DMS 273 (cell line): ENCODE results near the gene EVPL.

Source experiments
- DNase-seq: peaks from one replicate; lab custom pipeline; 2025; ENCODE audit not compliant: unreplicated experiment; lab: John Stamatoyannopoulos, UW

EVPL gene

DNA sequence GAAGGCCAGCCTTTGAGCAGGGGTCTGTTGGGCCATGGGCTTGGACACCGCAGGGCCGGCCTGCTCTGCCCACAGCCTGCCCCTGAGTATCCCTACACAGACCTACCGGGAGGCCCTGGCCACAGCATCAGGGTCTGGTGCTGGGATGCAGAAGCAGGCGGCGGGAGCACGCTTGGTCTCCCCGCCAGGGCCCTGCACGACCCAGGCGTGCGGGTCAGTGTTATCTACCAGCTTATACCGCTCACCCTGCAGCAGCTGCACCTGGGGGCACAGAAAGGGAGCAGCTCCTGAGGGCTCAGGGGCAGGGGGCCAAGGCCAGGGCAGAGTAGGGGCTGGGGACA, 8.8 kb downstream of the EVPL start:
- no peak for DNase-seq

- no peak for DNase-seq
Observed at GRCh38 chr17:76017481-76018339, 9.4 kb downstream of the EVPL start.

DNA sequence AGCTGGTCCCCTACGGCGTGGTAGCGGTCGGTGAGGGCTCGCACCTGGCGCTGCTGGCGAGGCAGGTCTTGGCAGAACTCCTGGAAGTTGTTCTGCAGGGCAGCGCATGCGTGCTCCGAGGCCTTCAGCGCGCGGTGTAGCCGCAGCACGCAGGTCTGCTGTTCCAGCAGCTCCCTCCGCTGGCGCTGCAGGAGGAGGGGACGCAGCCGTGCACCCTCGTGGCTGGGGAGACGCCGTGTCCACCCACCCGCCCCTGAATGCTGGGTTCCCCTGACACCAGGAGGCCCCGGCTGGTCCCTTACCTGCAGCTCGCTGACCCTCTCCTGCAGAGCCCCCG, 12.2 kb downstream of the EVPL start:
- DNase-seq, result peak; percentile 81

DNA sequence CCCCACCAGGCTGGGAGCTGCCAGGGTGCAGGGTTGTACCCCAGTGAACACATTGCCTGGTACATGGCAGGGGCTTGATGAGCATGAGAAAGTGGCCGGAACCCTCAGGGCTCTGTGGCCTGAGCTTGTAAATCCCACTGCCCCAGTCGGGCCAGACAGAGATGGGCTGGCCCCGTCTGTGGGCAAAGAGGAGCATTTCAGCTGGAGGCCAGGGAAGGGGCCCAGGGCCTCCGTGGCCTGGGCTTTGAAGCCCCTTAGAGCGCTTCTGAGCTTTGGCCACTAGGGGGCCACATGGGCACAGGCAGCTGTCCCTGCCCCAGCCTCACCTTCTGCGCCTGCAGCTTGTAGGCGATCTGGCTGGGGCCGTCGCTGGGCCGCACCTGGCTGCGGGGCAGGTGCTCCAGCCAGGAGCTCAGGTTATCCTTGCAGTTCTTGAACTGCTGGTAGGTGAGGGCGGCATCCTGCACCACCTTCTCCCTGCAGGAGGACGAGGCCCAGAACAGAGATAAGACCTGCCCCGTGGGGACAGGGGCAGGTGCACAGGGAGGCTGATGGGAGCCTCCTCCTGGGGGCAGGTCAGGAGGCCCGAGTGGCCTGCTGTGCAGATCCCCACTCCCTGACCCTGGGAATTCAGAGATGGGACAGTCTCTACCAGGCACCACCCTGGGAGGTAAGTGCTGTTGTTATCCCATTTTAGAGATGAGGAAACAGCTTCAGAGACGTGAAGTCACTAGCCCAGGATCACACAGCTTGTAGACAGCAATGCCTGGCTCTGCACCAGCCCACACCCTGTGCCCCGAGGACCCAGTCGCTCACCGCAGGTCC, 12.8 kb downstream of the EVPL start:
- DNase-seq, result peak; percentile 93

DNA sequence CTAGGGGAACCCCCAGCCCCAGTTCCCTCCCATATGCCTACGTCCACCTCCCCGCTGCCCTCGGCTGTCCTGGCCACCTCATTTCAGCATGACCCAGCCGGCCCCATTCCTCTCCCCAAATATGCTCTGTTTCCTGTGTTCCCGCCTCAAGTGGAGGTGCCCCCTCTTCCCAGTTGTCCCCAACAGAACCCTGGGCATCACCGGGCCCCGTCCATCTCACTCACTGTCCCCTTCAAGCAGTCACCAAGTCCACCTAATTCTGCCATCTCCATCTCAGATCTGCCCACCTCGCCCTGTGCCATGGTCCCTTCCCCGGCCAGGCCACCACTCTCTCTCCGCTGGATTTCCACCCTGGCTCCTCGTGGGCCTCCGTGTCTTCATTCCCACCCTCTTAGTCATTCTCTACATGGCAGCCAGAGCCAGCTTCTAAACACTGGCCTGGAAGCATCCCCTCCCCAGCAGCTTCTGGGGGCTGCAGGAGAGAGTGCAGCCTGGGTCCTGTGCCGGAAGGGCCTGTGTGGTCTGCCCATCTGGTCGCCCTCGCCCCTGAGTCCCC, 13.7 kb downstream of the EVPL start:
- no peak for DNase-seq

DNA sequence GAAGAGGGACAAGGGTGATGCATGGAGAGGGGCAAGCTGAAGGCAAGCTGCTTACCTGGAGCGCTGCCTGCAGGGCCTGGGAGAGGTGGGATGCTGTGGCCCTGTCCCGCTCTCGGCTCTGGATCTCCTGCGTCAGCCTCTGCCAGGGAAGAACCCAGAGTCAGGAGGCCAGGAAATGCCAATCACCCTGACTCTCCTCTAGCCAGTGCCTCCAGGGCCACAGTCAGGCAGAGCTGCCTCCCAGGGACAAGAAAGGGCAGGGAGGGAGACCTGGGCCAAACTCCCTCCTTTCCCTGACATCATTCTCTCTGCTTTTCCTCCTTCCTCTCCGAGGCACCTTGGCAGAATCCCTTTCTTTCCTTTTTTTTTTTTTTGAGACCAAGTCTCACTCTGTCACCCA, 15.2 kb downstream of the EVPL start:
- no peak for DNase-seq

DNA sequence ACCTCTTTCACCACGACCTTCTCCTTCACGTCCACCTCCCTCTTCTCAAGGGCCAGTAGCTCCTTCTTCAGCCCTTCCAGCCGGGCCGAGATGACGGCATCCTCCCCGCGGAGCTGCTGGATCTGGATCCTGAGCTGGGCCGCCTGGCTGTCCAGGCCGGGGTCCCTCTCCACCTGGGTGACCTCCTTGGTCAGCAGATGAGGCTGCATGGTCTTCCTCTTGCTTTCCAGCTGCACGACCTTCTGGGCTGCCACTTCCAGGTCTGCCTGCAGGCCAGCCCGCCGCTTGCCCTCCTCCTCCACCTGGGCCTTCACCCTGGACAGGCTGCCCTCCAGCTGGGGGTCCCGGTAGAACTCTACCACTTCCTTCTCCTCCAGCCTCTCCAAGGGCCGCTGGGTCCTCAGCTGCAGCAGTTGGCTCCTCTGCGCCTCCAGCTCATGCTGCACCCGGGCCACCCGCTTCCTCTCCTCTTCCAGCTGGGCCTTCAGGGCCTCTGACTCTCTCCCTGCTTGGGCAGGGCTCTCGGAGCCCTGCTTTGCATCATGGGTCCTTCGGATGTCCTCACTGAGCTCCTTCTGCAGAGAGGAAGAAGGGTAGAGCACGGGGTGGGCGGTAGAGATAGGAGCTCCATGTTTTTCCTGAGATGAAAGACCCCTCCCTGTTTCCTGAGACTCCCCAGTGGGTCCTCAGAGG, 17.0 kb downstream of the EVPL start:
- no peak for DNase-seq

- DNase-seq, result no peak
Observed at GRCh38 chr17:76009447-76009846, 17.7 kb downstream of the EVPL start.

DNA sequence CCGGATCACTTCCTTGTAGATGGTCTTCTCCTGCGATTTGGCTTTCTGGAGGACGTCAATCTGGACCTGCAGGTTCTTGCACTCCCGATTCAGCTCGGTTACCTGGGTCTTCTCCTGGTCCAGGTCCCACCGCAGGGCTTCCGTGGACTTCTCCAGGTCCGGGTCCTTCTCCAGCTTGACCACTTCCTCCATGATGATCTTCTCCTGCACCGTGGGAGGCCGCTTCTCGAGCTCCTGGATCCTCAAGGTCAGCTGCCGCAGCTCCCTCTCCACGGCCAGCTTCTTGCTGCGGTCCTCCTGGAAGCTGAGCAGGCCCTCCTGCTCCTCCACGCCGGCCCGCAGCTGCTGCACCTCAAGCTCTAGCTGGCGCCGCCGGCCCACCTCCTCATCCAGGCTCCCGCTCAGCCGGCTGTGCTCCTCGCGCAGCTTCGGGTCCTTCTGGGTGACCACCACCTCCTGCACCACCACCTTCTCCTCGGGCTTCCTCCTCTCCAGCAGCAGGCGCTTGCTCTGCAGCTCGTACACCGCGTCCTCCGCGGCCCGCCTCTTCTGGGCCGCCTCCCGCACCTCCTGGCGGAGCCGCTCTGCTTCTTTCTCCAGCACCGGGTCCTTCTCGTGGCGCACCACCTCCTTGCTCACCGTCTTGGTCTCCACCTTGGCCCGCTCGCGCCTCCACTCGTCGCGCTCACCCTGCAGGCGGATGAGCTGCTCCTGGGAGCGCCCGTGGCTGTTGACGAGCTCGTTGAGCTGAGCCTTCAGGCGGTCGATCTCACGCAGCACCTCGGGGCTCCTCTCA, 18.3 kb downstream of the EVPL start:
- DNase-seq, result no peak

GRCh38 chr17:76008208-76008607, 18.9 kb downstream of the EVPL start:
- no peak for DNase-seq

- DNase-seq, result no peak
Observed at GRCh38 chr17:76007850-76008165, 19.3 kb downstream of the EVPL start.

GRCh38 chr17:76007131-76007849, 19.8 kb downstream of the EVPL start:
- DNase-seq, result no peak

DNA sequence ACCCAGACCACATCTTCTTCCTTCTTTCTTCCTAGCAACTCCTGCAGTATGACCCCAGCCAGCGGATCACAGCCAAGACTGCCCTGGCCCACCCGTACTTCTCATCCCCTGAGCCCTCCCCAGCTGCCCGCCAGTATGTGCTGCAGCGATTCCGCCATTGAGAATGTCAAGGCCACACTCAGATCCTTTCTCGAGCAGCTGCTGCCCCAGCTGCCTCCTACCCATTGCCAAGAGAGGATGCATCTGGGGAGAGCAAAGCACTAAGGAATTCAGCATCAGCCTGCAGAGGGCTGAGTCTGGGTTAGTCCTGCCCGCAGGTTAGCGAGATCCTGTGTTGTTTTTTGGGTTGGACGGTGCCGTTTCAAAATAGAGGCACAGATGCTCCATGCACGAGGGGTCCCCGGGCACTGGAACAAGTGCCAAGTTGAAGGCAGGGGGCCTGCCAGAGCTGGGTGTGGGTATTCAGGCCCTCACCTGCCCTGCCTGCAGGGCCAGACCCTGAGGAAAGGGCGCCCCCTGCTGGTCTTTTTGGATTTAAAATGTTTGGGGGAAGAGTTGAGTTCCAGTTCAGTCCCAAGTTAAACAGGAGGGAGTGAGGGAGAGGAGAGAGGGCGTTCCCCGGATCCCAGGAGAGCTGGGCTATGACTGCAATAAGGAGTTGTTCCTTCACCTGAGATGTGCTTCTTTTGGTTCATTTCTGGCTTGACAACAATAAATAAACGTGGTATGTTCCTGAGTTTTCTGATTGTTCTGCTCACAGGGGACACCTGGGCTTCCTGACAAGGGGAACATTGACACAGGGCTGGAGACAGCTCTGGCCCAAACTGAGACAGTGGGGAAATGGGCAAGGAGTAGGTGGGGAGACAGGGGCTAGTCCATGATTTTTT, 21.6 kb downstream of the EVPL start:
- peak; percentile 98 for DNase-seq

- DNase-seq, result no peak
Observed at GRCh38 chr17:76004750-76005262, 22.3 kb downstream of the EVPL start.

- no peak for DNase-seq
Observed at GRCh38 chr17:76003915-76004314, 23.2 kb downstream of the EVPL start.

- no peak for DNase-seq
Observed at GRCh38 chr17:76002100-76002499, 25.0 kb downstream of the EVPL start.

DNA sequence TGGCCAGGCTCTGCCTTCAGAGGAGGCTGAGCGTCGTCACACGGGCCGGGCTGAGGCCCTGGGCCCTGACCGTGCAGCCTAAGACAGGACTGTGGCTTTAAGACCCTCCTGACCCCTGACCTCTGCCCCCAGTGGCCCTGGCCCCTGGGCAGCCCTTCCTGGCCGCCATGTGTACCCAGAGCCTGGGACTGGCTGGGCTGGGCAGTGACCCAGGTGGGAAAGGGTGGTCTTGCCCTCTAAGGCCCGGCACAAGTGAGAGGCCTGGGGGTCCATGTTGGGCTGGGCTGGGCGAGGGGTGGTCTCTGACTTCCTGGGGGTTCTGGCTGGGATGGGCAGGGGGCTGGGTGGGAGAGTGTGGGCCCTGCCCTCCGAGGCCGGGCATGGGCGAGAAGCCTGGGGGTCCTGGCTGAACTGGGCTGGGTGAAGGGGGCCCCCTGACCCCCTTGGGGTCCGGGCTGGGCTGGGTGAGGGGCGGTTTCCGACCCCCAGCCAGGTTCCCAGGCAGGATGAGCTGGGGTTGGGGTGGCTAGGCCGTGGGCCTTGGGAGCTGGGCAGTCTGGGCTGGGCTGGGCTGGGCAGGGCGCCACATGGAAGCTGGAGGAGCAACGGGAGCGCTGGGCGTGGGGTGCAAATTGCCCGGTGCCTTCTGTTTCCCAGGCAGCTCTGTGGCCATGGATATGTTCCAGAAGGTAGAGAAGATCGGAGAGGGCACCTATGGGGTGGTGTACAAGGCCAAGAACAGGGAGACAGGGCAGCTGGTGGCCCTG, 26.2 kb downstream of the EVPL start, which contains the start of gene CDK3:
Gene CDK3 (plus strand): TSS at position 101 of the 767 bp plus-strand sequence. CDS start 571 bp downstream, at position 672.
- DNase-seq, result no peak
